OCI-LY3 (cell line): ENCODE measurements around the gene LAMA3.

Experiments
- H2AFZ ChIP-seq: fragments of 200-600, 300-600 bp; shearing (Covaris generic); 2 replicates; pipeline ENCODE4 v1.6.0; 2014; ENCODE audit warnings: antibody characterized with exemption, low read depth, low read length
- H3K27ac ChIP-seq: fragments of 200-600, 300-600 bp; sonication (generic); 2 replicates; pipeline ENCODE4 v1.5.1; 2014; ENCODE audit warnings: mild to moderate bottlenecking, low read length, moderate library complexity, mixed read lengths
- H3K27me3 ChIP-seq: fragments of 200-600, 300-600 bp; sonication (generic); 2 replicates; pipeline ENCODE4 v1.6.1; 2014; ENCODE audit warnings: low read depth, low read length, mixed read lengths
- H3K36me3 ChIP-seq: fragments of 200-600, 300-600 bp; sonication (generic); replicated peaks from 2 replicates; pipeline ENCODE3; 2014; ENCODE audit warnings: low read depth, low read length, mixed read lengths
- H3K4me1 ChIP-seq: fragments of 300-600, 200-600 bp; sonication (generic); 2 replicates; pipeline ENCODE4 v1.6.1; 2014; ENCODE audit warnings: low read length, mixed read lengths
- H3K4me2 ChIP-seq: fragments of 200-600, 300-600 bp; sonication (generic); 2 replicates; pipeline ENCODE4 v1.6.1; 2014; ENCODE audit warnings: low read length, mixed read lengths
- H3K4me3 ChIP-seq: fragments of 300-600, 200-600 bp; sonication (generic); 2 replicates; pipeline ENCODE4 v1.5.1; 2014; ENCODE audit warnings: antibody characterized with exemption, mild to moderate bottlenecking, low read length, moderate library complexity
- H3K79me2 ChIP-seq: fragments of 300-600, 200-600 bp; shearing (Covaris generic); 2 replicates; pipeline ENCODE4 v1.6.1; 2014; ENCODE audit warnings: mild to moderate bottlenecking, low read length, mixed read lengths
- H3K9ac ChIP-seq: fragments of 300-600, 200-600 bp; shearing (Covaris generic); 2 replicates; pipeline ENCODE4 v1.6.0; 2014; ENCODE audit warnings: mild to moderate bottlenecking, low read length, moderate library complexity
- H3K9me3 ChIP-seq: fragments of 200-600, 300-600 bp; shearing (Covaris generic); 2 replicates; pipeline ENCODE4 v1.6.1; 2014; ENCODE audit warnings: low read length, mixed read lengths; ENCODE audit not compliant: insufficient read depth
- H4K20me1 ChIP-seq: fragments of 200-600, 300-600 bp; sonication (generic); 2 replicates; pipeline ENCODE4 v1.6.1; 2016; ENCODE audit warnings: low read length, mixed read lengths; ENCODE audit not compliant: insufficient read depth
- EZH2phosphoT487 ChIP-seq: fragments of 200-600 bp; shearing (Covaris generic); IDR thresholded peaks from 2 replicates; pipeline ENCODE4 v1.6.1; 2018; ENCODE audit warnings: antibody characterized with exemption, mixed run types, low read depth
- TF ChIP-seq, protein P1 (sequence below): fragments of 200-600, 300-600 bp; sonication (generic); IDR thresholded peaks from 2 replicates; pipeline ENCODE4 v1.5.1; 2014; ENCODE audit warnings: antibody characterized with exemption, low read length, low read depth

The LAMA3 gene

DNA sequence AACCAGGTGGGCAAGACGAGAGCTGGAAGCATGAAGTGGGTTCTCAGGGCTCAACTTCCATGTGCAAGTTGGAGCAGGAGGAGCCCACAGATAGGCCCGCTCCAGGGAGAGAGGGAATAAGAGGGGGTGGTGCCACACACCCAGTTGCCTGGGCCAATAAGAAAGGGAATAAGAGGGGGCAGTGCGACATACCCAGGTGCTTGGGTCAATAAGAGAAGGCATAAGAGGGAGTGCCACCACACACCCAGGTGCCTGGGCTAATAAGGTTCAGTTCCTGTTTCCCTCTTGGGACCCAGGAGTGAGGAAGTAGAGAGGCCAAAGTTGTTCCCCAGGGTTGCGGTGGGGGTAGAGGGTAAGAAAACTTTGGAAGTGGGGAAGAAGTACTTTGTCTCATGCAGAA lies 127.5 kb downstream of the LAMA3 start:
- H2AFZ ChIP-seq = no peak overlapping the region
- H3K4me1 ChIP-seq = peaks cover 16% of the 10 kb centered on the region
- H4K20me1 ChIP-seq = no peaks in the 10 kb centered on the region
- H3K4me2 ChIP-seq = peak overlapping the region; percentile 32
- H3K79me2 ChIP-seq = no peaks in the 10 kb centered on the region
- H3K27me3 ChIP-seq = 0 out of 2 replicates have a peak, but pooled peaks cover 2% of the 10 kb centered on the region
- no peaks in the 10 kb centered on the region for H3K36me3 ChIP-seq
- no peak overlapping the region for H3K4me3 ChIP-seq
- H3K9ac ChIP-seq = no peak overlapping the region
- no peak overlapping the region for H3K27ac ChIP-seq
- TF ChIP-seq, protein P1, sequence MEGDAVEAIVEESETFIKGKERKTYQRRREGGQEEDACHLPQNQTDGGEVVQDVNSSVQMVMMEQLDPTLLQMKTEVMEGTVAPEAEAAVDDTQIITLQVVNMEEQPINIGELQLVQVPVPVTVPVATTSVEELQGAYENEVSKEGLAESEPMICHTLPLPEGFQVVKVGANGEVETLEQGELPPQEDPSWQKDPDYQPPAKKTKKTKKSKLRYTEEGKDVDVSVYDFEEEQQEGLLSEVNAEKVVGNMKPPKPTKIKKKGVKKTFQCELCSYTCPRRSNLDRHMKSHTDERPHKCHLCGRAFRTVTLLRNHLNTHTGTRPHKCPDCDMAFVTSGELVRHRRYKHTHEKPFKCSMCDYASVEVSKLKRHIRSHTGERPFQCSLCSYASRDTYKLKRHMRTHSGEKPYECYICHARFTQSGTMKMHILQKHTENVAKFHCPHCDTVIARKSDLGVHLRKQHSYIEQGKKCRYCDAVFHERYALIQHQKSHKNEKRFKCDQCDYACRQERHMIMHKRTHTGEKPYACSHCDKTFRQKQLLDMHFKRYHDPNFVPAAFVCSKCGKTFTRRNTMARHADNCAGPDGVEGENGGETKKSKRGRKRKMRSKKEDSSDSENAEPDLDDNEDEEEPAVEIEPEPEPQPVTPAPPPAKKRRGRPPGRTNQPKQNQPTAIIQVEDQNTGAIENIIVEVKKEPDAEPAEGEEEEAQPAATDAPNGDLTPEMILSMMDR = no peak
- no peak for TF ChIP-seq EZH2phosphoT487
- no peaks in the 10 kb centered on the region for H3K9me3 ChIP-seq

DNA sequence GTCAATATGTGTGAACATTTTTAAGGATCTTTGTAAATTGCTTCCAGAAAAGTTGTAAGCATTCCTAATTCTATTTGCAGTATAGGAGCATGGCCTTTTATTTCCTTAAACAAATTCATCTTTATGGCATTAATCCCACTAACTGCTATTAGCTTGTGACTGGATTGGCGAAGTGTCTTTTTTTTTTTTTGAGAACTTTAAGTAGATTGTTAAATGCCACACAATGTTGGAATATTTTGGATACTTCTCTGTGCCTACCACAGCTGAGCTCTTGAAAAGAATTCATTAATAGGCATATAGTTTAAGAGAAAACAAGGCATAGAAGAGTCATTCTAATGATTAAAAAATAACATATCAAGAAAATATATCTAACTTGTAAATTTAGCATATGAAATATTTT lies 129.7 kb downstream of the LAMA3 start:
- no peak for TF ChIP-seq EZH2phosphoT487
- TF ChIP-seq, protein P1 = no peak
- peaks cover 11% of the 10 kb centered on the region for H3K4me1 ChIP-seq

DNA sequence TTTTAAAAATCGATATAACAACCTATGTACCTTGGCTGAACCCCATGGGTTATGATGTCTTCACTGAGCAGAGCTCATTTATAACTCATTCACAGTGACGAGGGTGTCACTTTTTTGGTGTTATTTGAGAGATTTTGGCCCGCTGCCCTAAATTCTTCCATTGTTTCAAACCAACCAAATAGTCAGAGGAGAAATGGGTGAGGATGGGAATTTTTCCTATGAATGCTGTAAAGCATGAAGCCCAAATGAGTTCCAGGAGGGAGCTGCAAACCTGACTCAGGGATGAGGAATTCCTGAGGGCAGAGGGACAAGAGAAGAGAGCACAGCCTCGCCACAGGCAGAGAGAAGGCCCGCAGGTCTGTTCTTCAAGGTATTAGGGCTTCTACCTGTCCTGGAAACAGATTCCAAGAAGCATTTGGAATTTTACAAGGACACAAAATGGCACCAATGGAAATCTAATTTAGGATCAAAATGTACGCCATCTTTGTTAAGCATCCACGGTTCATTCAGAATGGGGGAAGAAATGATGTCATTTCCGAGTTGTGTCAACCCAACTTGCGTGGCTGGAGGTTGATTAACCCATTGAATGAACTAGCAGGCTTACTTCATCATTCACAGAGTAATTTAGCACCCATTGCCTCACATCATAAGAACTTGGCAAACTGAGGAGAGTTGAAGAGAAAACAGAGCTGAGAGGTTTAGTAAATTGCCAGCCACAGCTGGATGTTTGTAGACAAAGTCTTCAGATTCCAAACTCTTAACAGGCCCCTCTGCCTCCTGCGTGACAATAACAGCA lies 133.5 kb downstream of the LAMA3 start:
- H2AFZ ChIP-seq = no peak overlapping the region
- no peaks in the 10 kb centered on the region for H3K4me1 ChIP-seq
- no peak overlapping the region for H3K27ac ChIP-seq
- no peak for TF ChIP-seq EZH2phosphoT487
- TF ChIP-seq, protein P1 = no peak
- no peak overlapping the region for H3K9ac ChIP-seq
- no peaks in the 10 kb centered on the region for H4K20me1 ChIP-seq
- no peaks in the 10 kb centered on the region for H3K79me2 ChIP-seq
- H3K9me3 ChIP-seq = no peaks in the 10 kb centered on the region
- H3K36me3 ChIP-seq = no peaks in the 10 kb centered on the region
- no peak overlapping the region for H3K4me3 ChIP-seq
- H3K27me3 ChIP-seq = peaks cover 14% of the 10 kb centered on the region
- no peak overlapping the region for H3K4me2 ChIP-seq

More for the DNA sequence above, 129.7 kb downstream of the LAMA3 start:
- H3K79me2 ChIP-seq = no peaks in the 10 kb centered on the region
- H3K4me2 ChIP-seq = no peak overlapping the region
- no peak overlapping the region for H3K27ac ChIP-seq
- no peak overlapping the region for H3K4me3 ChIP-seq
- H3K36me3 ChIP-seq = no peaks in the 10 kb centered on the region
- H3K27me3 ChIP-seq = 0 out of 2 replicates have a peak, but pooled peaks cover 2% of the 10 kb centered on the region
- no peak overlapping the region for H3K9ac ChIP-seq
- H2AFZ ChIP-seq = no peak overlapping the region
- no peaks in the 10 kb centered on the region for H4K20me1 ChIP-seq
- H3K9me3 ChIP-seq = no peaks in the 10 kb centered on the region

DNA sequence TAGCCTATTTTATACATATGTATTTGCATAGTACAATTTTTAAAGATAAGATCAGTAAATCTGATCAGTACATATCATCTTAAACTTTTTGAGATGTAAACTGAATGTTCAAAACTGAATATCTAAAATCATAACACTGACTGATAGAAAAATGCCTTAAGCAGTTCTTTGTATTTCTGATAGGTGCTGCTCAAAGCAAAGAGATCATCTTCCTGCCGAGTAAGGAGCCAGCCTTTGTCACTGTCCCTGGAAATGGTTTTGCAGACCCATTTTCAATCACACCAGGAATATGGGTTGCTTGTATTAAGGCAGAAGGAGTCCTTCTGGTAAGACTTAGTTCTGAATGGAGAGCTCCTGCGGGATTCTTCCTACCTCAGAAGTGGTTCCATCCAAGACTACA lies 135.0 kb downstream of the LAMA3 start:
- no peak overlapping the region for H3K4me2 ChIP-seq
- H3K9me3 ChIP-seq = no peaks in the 10 kb centered on the region
- peaks cover 10% of the 10 kb centered on the region for H3K4me1 ChIP-seq
- no peaks in the 10 kb centered on the region for H3K79me2 ChIP-seq
- H2AFZ ChIP-seq = no peak overlapping the region
- no peak overlapping the region for H3K9ac ChIP-seq
- no peak for TF ChIP-seq EZH2phosphoT487
- TF ChIP-seq, protein P1 = peak; percentile 41
- H3K4me3 ChIP-seq = no peak overlapping the region
- no peak overlapping the region for H3K27ac ChIP-seq
- no peaks in the 10 kb centered on the region for H4K20me1 ChIP-seq
- H3K36me3 ChIP-seq = no peaks in the 10 kb centered on the region
- H3K27me3 ChIP-seq = peaks cover 14% of the 10 kb centered on the region
